Mesothelial cell of epicardium (in vitro differentiated cells): Measurements from ENCODE around the gene ARHGDIA. TPM values are rescaled to one million over a fixed set of nuclear protein-coding genes. Genes with fewer than 3 reads are reported as not detected.

Experiments used
- DNase-seq, 2 experiments: peaks; one replicate each; pipeline ENCODE4 v3.0.0; 2021; ENCODE audit warnings: low spot score in 2 of 2; ENCODE audit not compliant: unreplicated experiment in 2 of 2
- H3K27ac Mint-ChIP-seq: 2 replicates; pipeline ENCODE4 v1.8.0; 2021; ENCODE audit warnings: mixed read lengths
- H3K27me3 Mint-ChIP-seq: 2 replicates; pipeline ENCODE4 v1.8.0; 2021; ENCODE audit warnings: low read depth, mixed read lengths
- H3K36me3 Mint-ChIP-seq: 2 replicates; pipeline ENCODE4 v1.8.0; 2021; ENCODE audit warnings: mixed read lengths
- H3K4me1 Mint-ChIP-seq: 2 replicates; pipeline ENCODE4 v1.8.0; 2021; ENCODE audit warnings: mixed read lengths
- H3K4me3 Mint-ChIP-seq: 2 replicates; pipeline ENCODE4 v1.8.0; 2021; ENCODE audit warnings: mild to moderate bottlenecking, moderate library complexity, mixed read lengths
- H3K9me3 Mint-ChIP-seq: 2 replicates; pipeline ENCODE4 v1.8.0; 2021; ENCODE audit warnings: mixed read lengths
- total RNA-seq: library from RNA; stranded (reverse); gene quantifications from 3 replicates; pipeline ENCODE4 v1.2.1, GENCODE V29; 2021
- TF ChIP-seq, protein P1 (sequence below): fragments of 200-600 bp; sonication (generic); IDR thresholded peaks from one replicate; pipeline ENCODE4 v1.5.0; 2021; ENCODE audit warnings: antibody characterized with exemption; ENCODE audit not compliant: unreplicated experiment

The ARHGDIA gene
- total RNA-seq, 1 donor from 2014 or later: 258 TPM

DNA sequence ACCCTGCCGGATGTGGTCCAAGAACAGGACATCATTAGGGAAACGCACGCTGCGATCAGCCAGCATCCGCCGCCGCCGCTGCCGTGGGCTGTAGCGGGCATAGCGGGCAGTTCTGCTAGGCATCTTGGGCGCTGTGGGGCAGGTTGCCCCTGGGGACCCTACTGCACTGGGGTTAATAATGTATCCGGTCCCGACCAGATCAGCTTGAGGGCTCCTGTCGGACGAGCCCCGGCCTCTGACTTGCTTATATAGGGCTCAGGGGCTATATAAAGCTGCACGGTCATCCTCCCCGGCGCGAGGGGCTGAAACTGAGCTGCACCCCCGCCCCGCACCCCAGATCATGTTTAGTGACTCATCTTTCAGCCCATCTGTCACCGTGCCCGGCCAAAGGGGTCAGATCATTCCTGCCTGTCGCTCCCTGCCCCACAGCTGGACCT, 36.3 kb downstream of the ARHGDIA start, which contains the start of gene PPP1R27:
Gene PPP1R27 (minus strand): TSS at position 220 of the 437 bp plus-strand sequence. CDS start 97 bp downstream, at position 123.
- Mint-ChIP-seq H3K27me3 (no peaks in the 10 kb centered on the region), H3K9me3 (no peaks in the 10 kb centered on the region), H3K27ac (peak within 1 kb of the TSS; percentile 96), H3K4me3 (peak within 1 kb of the TSS; percentile 81), H3K4me1 (peaks cover 23% of the 10 kb centered on the region), H3K36me3 (no peaks in the 10 kb centered on the region)
- TF ChIP-seq, protein P1, sequence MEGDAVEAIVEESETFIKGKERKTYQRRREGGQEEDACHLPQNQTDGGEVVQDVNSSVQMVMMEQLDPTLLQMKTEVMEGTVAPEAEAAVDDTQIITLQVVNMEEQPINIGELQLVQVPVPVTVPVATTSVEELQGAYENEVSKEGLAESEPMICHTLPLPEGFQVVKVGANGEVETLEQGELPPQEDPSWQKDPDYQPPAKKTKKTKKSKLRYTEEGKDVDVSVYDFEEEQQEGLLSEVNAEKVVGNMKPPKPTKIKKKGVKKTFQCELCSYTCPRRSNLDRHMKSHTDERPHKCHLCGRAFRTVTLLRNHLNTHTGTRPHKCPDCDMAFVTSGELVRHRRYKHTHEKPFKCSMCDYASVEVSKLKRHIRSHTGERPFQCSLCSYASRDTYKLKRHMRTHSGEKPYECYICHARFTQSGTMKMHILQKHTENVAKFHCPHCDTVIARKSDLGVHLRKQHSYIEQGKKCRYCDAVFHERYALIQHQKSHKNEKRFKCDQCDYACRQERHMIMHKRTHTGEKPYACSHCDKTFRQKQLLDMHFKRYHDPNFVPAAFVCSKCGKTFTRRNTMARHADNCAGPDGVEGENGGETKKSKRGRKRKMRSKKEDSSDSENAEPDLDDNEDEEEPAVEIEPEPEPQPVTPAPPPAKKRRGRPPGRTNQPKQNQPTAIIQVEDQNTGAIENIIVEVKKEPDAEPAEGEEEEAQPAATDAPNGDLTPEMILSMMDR: no peak
- DNase-seq: no peak

DNA sequence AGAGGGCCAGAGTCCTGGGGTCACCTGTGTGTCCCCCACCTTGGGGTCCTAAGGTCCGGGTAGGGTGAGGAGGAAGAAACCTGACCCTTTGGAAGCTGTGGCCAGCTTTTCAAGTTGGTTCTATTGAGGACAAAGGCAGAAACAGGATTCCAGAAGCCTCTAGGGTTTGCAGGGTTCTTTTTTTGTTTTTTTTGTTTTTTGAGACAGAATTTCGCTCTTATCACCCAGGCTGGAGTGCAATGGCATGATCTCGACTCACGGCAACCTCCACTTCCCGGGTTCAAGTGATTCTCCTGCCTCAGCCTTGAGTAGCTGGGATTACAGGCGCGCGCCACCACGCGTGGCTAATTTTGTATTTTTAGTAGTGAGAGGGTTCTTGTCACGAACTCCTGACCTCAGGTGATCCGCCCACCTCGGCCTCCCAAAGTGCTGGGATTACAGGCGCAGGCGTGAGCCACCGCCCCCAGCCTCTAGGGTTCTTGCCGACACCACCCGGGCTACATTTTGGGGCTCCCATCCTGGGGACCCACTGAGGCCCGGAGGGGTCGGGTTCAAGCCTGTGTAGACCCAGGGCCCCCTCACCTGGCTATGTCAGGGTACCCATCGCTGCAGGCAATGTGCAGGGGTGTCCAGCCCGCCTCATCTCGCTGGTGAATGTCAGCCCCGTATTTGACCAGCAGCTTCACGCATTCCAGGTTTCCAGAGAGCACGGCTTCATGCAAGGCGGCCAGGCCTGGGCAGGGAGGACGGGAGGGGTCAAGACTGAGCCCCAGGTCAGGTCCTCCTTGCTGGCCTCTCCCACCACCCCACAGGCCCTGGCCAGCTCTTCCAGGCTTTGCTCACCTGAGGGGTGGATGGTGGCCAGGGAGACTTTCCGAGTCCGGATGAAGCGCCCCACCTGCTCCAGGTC, 37.0 kb downstream of the ARHGDIA start:
- Mint-ChIP-seq H3K27me3 (no peaks in the 10 kb centered on the region), H3K27ac (peak overlapping the region; percentile 96), H3K4me1 (peaks cover 25% of the 10 kb centered on the region), H3K36me3 (no peaks in the 10 kb centered on the region), H3K9me3 (no peaks in the 10 kb centered on the region), H3K4me3 (peak overlapping the region; percentile 81)
- DNase-seq: no peak
- TF ChIP-seq, protein P1: no peak

GRCh38 chr17:81833160-81833920, 37.8 kb downstream of the ARHGDIA start, which contains the start of gene MCRIP1:
MCRIP1 (minus strand) TSS chr17:81833291; CDS start chr17:81824506, 8,785 bp downstream.
- TF ChIP-seq, protein P1: no peak
- Mint-ChIP-seq H3K4me3 (peak within 1 kb of the TSS; percentile 88), H3K36me3 (no peaks in the 10 kb centered on the region), H3K27me3 (no peaks in the 10 kb centered on the region), H3K27ac (peak within 1 kb of the TSS; percentile 96), H3K4me1 (peaks cover 19% of the 10 kb centered on the region), H3K9me3 (no peaks in the 10 kb centered on the region)
- DNase-seq: peak; percentile 96 to 97

DNA sequence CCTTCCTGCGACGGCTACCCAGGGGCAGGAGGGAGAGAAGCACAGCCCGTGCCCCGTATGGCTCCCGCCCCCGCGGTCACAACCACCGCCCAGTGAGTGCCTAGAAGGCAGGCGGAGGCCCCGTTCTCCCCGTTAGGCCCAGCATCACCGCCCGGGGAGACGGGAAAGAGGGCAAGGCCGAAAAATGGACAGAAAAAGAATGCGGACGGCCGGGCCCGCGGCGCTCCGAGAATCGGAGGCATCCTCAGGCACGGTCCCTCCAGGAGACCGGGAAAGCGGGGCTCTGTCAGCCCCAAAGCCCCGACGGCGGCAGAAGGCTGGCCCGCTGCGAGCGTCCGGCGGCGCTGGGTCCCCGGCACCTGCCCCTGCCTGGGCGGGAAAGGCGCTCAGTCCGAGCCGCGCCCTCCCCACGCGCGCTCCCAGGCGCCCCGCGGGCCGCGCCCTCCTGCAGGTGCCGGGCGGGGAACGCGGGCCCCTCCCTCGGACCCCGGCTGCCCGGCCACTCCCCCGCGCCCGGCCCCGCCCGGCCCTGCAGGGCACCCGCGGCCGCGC, 38.5 kb downstream of the ARHGDIA start:
- DNase-seq: peak in 1 of 2 experiments; percentile 59
- peak overlapping the region; percentile 95 for H3K27ac Mint-ChIP-seq
- H3K9me3 Mint-ChIP-seq: no peaks in the 10 kb centered on the region
- H3K36me3 Mint-ChIP-seq: no peaks in the 10 kb centered on the region
- H3K4me1 Mint-ChIP-seq: peaks cover 19% of the 10 kb centered on the region
- H3K4me3 Mint-ChIP-seq: peak overlapping the region; percentile 88
- no peaks in the 10 kb centered on the region for H3K27me3 Mint-ChIP-seq
- TF ChIP-seq, protein P1: no peak

- peak overlapping the region; percentile 88 for H3K4me3 Mint-ChIP-seq
- DNase-seq: no peak
- H3K9me3 Mint-ChIP-seq: no peaks in the 10 kb centered on the region
- H3K27me3 Mint-ChIP-seq: no peaks in the 10 kb centered on the region
- no peaks in the 10 kb centered on the region for H3K36me3 Mint-ChIP-seq
- TF ChIP-seq, protein P1: no peak
- H3K27ac Mint-ChIP-seq: peak overlapping the region; percentile 95
- peaks cover 19% of the 10 kb centered on the region for H3K4me1 Mint-ChIP-seq
Measured at GRCh38 chr17:81831957-81832607, 39.1 kb downstream of the ARHGDIA start.
